Brain pericyte (primary cell): ENCODE measurements around the gene CNIH3.

ENCODE experiments used
- DNase-seq: peaks from one replicate; pipeline ENCODE4 v3.0.0-alpha.2; 2012; ENCODE audit warnings: low read depth, low spot score

Gene CNIH3

DNA sequence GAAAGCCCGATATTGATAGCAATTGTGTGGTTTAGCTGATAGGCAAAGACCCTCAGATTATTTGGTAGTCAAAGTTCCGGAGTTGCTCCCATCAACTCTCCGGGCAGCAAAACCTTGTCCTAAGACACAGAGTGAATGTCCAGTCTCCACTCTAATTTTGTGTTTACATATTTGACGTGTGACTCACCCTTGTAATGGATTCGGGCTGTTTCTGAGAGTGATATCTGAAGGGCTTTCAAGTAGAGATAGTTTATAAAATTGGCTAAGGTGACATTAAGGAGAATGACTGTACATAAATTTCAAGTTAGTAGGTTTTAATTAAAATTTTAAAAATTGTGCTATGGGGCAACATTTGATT is 154.2 kb downstream of the CNIH3 start:
- no peak for DNase-seq

DNA sequence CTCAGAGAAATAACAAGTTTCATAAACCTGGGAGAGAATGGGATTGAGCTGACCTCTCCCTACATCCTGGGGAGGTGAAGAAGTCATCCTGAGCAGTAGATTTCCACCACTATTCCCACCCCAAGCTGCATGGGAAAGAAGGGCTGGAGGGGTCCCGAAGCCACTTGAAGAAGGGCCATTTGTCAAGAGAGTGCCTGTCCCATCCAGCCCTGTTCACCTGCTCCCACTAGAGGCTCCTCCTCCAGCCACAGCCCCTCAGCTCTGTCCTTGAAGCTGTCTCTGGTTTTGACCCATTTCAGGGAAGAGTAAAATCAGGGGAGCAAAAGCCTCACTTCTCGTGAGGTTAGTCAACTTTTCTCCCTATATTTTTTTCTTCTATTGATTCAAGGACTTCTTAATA is 157.5 kb downstream of the CNIH3 start:
- no peak for DNase-seq

- no peak for DNase-seq
Observed at GRCh38 chr1:224774378-224774777, 158.3 kb downstream of the CNIH3 start.

DNA sequence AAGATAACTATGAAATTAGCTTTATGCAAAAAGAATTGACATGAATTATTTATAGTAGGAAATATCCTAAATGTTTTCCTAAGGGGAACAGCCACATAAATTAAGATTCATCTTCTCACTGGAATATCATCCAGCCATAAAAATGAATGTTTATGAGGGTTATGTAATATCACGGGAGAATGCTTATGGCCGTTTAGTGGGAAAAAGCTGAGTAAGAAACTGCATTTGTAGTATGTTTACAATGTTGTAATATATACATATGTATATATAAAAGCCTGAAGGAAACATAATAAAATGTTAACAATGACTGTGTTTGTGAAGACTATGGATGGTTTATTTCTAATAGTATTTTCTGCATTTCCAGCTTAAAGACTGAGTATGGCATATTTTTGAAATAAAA is 161.1 kb downstream of the CNIH3 start:
- DNase-seq: no peak

GRCh38 chr1:224779536-224779935 is 163.4 kb downstream of the CNIH3 start:
- no peak for DNase-seq

GRCh38 chr1:224780736-224781135 is 164.6 kb downstream of the CNIH3 start:
- no peak for DNase-seq

DNA sequence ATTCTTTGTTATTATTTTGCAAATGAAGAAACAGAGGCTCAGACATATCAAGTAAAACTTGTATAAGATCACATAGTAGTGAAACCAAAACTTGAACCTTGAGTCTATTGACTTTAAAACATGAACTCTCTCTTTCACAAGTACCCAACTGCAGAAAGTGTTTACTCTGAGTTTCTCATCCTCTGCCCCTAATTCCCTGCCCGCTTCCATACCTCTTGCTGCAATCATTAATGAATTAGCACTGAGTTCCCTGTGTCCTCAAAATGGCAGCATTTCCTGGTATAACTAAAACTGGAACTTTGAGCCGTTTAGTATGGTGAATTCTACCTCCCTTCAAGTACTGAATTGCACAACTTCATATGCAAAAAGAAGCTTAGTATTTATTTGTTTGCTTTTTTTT is 165.7 kb downstream of the CNIH3 start:
- DNase-seq: no peak

- no peak for DNase-seq
Observed at GRCh38 chr1:224782281-224783000, 166.3 kb downstream of the CNIH3 start.

- no peak for DNase-seq
Observed at GRCh38 chr1:224783006-224783651, 167.0 kb downstream of the CNIH3 start.

DNA sequence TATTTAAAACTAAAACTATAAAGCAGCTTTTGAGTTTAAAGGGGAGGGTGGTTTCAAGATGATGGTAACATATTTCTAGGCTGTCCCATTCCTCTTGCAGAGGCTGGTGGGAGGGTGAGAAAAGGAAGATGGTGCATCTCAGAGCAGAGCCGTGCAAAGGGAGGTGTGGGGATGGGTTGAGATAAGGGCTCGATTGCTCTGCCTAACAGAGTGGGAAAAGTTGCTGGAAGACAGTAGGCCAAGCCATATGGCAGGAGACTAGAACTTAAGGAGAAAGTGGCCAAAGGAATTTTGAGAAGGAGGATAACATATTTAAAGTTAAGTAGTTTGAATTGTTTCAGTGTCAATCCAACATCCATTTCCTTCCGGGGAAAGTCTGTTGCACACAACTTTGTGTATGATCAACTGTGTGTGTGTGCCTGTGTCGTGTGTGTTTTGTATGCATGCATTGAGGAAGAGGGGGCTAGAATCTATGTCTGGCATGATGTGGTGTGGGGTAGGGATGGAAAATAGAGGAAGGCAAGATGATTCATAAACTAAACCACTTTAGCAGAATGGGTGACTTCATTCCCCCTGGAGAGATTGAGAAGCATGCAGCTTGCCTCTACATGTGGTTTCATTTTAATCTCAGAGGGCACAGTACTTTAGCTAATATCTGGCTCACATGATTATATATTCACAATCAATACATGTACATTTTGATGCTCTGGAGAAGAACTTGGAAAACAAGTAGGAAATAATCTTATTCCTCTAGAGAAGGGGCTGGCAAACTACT is 168.3 kb downstream of the CNIH3 start:
- DNase-seq: no peak

GRCh38 chr1:224785040-224785328 is 168.9 kb downstream of the CNIH3 start:
- DNase-seq: no peak

DNA sequence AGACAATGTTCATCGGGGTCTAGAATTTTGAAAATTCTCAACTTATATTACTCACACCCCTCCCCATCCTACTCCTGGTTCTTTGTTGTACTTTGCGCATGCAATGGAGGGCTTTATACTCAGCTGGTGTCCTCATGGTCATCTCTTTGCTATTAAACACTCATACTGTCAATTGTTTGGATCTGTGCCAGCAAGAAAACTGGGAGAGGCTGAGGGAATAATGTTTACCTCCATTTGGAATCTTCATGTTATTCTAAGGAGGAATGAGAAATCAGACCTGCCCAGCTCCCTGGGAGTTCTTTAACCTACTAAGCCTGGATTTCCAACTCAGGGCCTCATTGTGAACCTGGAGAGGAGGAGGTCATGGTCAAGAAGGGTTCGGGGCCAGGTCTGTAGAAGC is 169.5 kb downstream of the CNIH3 start:
- no peak for DNase-seq

DNA sequence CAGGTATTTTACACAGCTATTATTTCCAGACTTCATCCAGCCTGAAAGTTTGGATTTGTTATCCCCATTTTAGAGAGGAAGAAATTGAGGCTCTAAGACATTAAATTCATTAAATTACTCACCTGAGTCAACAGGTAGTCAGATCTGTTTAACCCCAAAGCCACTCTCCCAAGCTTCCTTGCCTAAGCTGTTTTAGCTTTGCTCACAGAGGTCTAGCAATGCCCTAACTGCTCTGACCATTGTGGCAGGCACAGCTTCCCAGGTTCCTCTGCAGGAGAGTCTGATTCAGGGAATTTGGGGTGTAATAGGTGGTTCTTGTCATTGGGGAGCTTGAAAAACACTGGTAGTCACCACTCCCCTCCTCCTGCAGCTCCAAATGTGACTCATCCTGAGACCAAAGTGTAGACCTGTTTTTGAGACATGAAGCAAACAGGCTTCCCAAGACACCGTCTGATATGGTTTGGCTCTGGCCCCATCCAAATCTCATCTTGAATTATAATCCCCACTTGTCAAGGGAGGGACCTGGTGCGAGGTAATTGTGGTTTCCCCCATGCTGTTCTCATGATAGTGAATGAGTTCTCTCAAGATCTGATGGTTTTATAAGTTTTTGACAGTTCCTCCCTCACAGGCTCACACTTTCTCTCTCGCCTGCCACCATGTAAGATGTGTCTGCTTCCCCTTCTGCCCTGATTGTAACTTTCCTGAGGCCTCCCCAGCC is 170.6 kb downstream of the CNIH3 start:
- no peak for DNase-seq

GRCh38 chr1:224789311-224789710 is 173.2 kb downstream of the CNIH3 start:
- no peak for DNase-seq
